CD4-positive, alpha-beta T cell treated with Interleukin-4 for 1 hour (primary cell): ENCODE results near the gene XYLT1.

Source experiments
- DNase-seq, 2 donors: peaks; one replicate each; pipeline ENCODE4 v3.0.0-alpha.2; 2020 to 2022

XYLT1 gene

GRCh38 chr16:17275076-17276009 lies 195.4 kb downstream of the XYLT1 start:
- no peak for DNase-seq

DNA sequence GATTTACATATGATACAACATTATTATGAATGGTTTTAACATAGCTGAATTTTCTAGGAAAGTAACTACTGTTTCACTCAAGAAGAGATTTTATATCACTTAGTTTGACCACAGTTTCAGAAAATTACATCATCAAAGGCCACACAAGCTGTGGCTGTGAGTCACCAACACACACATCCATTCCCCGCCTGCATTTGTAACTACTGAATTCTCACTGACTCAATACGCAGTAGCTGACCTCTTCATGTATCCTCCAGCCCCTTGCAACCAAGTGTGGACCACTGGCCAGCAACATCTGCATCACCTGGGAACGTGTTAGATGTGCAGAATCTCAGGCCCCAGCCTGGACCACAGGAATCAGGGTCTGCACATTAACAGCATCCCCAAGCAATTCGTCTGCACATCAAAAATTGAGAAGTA lies 197.6 kb downstream of the XYLT1 start:
- DNase-seq = peak in 1 of 2 donors; percentile 37

DNA sequence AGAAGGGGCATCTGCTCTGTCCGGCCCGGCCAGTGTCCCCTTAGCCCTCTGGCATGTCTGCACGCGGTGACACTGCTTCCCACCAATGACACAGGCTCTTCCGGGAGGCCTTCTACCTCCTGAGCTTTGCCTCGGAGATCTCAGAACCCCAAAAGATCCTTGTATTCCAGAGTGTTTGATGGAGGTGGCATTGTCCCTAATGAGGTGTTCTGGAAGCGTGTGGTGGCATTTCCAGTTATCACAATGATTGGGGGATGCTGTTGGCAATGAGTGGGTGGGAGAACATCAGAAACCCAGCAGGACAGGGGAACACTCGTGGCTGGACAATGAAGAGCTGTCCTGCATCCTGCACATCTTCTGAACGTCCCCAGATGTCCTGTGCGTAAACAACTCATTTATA lies 198.0 kb downstream of the XYLT1 start:
- DNase-seq = no peak

GRCh38 chr16:17271687-17272086 lies 199.1 kb downstream of the XYLT1 start:
- no peak for DNase-seq

GRCh38 chr16:17270683-17271109 lies 200.1 kb downstream of the XYLT1 start:
- DNase-seq = no peak

DNA sequence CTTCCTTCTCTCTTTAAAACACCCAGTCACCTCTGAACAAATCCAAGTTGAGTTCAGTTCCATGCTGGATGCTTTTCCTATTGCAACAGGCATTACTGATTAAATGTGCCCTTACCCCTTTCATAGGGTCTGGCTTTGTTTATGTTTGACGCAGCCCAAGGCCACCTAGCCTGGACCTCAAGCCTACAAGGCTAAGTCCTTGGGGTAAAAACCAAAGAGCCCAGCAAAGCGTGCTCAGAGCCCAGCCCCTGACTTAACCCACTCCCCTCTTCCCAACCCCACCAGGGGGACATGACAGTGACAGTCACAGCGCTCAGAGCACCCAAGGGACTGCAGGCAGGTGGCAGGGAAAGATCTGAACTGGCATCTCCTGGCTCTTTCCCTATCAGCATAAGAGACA lies 200.6 kb downstream of the XYLT1 start:
- DNase-seq = no peak

DNA sequence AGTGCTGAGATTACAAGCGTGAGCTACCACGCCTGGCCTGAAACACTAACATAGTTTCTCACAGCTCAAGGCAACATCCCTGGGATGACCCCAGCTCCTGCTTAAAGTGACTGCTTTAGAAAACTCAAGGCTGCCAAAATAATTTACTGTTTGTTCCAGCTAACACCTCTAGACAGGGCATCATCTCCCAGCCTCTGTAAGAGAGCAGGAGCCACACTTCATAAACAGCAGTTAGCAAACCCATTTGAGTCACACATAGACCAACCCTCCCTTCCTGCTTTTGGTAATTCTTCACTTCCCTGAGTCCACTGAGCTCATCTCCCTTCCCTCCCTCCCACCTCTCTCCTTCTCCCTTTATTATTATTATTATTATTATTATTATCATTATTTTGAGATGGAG lies 201.3 kb downstream of the XYLT1 start:
- DNase-seq = no peak

DNA sequence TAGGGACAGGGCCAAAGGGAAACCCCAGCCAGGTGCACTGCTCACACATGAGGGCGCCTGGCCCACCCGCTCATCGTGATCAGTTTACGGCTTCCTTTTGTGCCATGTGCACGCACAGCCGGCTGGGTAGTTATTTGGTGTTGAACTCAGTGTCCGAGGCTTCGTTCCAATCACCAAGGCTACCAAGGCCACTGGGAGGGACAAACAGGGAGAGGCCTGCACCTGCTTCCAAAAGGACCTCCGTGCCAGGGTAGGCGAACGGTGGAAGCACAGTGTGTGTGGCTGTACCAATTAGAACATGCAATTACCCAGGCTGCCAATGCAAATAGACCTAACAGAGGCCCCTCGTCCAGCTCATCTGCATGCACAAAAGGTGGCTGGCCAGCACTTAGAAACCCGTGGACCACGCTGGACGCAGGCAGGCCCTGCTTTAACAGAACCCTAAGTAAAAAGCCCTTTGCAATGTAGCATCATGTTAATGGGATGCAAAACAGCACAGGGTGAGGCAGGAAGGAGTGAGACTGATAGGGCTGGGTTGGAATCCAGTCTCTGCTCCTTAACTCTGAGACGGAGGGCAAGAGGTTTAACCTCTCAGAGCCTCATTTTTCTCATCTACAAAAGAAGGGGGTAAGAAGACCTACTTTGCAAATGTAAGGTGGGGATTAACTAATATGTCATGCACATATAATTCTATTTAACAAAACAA lies 204.0 kb downstream of the XYLT1 start:
- no peak for DNase-seq

DNA sequence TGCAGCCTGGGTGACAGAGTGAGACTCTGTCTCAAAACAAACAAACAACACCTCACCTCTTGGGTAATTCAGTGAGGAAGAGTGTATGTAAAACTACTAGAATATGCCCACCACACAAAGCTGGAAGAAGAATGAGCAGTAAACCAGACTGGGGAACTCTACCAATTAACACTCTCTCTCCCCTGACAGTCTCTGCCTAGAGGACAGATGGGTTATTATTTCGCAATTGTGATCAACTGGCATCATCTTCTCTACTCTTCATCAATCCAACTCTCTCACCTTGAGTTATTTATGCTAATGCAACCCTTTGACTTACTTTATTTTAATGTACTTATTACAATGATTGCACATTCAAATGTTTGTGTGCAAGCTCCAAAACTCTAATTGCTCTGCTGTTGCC lies 205.6 kb downstream of the XYLT1 start:
- DNase-seq = no peak

- DNase-seq = no peak
Observed at GRCh38 chr16:17261197-17261858, 209.4 kb downstream of the XYLT1 start.

DNA sequence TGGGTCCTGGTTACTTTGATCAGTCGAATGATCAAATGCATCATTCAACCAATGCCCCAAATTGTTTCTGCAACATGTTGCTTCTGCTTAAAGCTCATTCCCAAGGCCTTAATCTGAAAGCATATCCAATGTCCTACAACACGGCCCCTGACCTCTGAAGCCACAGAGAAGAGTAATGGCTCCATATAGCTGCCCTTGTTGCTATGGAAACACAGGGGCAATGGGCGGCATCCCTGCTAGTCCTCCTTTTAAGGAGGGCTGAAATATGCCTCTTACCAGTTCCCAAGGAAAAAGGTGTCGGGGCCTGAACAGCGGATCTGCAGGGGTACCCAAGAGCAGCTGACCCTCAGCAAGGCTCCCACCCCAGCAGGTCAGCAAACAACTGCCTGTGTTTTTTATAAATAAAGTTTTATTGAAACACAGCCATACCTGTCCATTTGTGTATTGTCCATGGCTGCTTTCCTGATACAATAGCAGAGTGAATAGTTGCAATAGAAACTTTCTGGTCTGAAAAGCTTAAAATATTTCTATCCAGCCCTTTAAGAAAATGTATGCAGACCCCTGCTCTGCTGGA lies 210.4 kb downstream of the XYLT1 start:
- DNase-seq = no peak

GRCh38 chr16:17259751-17260270 lies 210.9 kb downstream of the XYLT1 start:
- no peak for DNase-seq

GRCh38 chr16:17258848-17259713 lies 211.7 kb downstream of the XYLT1 start:
- DNase-seq = peak in 1 of 2 donors; percentile 46

GRCh38 chr16:17258077-17258599 lies 212.6 kb downstream of the XYLT1 start:
- DNase-seq = no peak

GRCh38 chr16:17257426-17258023 lies 213.2 kb downstream of the XYLT1 start:
- no peak for DNase-seq

DNA sequence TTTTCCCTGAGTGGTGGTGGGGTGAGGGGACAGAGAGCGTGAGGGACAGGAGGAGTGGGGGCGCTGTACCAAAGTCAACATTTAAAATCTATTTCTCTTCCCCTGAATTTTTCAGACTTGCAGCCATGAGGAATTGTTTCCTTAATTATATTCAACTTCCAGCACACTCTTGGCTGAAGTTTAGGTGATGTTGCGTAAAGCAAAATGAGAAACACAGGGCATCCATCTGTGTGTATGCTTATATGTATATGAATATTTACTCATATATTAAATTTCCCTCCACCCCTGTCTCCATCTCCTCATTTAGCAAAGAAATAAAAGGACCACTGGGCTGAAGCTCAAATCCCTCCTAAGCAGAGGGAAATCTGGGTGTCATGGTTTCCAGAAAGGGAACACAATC lies 218.1 kb downstream of the XYLT1 start:
- no peak for DNase-seq

DNA sequence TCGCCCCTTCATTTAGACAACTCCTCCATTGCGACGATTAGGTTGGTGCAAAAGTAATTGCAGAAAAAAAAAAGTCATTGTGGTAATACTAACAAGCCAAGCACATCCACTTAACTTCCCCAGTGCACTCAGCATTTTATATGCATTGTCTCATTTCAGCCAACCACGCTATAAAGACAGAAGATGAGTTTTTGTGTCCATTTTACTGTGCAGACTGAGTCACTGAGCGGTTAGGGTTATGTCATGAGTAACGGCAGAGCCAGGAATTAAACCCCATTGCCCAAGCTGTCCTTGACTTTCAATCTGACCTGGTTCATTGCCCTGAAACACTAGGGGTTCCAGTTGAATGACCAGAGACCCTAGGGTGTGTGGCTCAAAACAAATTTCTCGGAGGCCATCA lies 218.7 kb downstream of the XYLT1 start:
- no peak for DNase-seq

DNA sequence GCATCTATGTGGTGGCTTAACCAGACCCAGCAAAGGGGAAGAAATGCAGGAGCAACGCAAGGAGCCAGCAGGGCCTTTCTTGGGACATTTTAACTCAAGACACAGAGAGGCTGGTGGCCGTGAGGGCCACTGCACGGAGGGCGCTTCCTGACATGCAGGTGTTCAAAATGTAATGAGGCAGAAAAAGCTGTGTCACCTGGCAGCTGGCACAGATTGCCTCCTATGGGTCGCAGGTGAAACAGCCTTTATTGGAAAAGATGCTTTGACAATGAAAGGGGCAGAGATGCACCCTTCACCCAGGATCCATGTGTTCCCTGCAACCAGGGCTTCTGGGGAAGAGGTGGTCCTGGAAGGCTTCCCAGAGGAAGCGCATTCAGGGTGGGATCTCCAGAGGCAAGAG lies 219.3 kb downstream of the XYLT1 start:
- no peak for DNase-seq

GRCh38 chr16:17246974-17247732 lies 223.6 kb downstream of the XYLT1 start:
- DNase-seq = no peak

DNA sequence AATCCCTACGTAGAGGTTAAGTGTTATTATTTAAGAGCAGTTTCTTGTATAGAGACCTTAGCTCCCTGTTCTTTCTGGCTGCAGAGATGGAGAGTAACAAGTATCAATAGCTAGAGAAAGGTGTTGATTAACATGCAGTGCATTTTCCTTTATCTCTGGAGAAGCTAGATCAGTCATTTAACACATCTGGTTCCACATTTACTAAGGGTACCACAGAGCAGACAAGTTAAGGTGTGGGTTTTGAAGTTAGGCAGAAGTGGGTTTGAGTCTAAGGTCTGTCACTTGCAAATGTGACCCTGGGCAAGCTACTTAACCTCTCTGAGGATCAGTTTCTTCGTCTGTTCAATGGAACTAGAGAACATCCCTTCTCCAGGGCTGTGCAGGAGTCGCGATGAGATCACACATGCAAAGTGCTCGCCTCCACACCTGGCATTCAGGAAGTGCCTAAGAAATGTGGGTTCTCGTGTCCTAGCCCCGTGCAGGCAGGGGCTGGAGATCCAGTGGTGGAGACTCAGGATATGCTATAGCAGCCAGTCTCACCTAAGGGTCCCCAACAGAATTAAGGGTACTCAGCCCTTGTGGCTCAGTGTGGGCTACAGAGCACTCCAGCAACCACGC lies 224.4 kb downstream of the XYLT1 start:
- no peak for DNase-seq
